Osteocyte (in vitro differentiated cells): ENCODE results near the gene OTUB2. TPM values are rescaled to one million over a fixed set of nuclear protein-coding genes. Genes with fewer than 3 reads are reported as not detected.

Source experiments
- DNase-seq: peaks from one replicate; pipeline ENCODE4 v3.0.0; 2021; ENCODE audit warnings: mixed read lengths; ENCODE audit not compliant: unreplicated experiment; ENCODE audit errors: extremely low spot score
- H3K27ac Mint-ChIP-seq: one replicate; pipeline ENCODE4 v1.8.0; 2021; ENCODE audit warnings: mild to moderate bottlenecking, mixed read lengths; ENCODE audit not compliant: unreplicated experiment
- H3K27me3 Mint-ChIP-seq: one replicate; pipeline ENCODE4 v1.8.0; 2021; ENCODE audit warnings: mixed read lengths; ENCODE audit not compliant: unreplicated experiment
- H3K36me3 Mint-ChIP-seq: one replicate; pipeline ENCODE4 v1.8.0; 2021; ENCODE audit warnings: mixed read lengths; ENCODE audit not compliant: unreplicated experiment
- H3K4me1 Mint-ChIP-seq: one replicate; pipeline ENCODE4 v1.8.0; 2021; ENCODE audit warnings: mixed read lengths; ENCODE audit not compliant: unreplicated experiment
- H3K4me3 Mint-ChIP-seq: one replicate; pipeline ENCODE4 v1.8.0; 2021; ENCODE audit warnings: mild to moderate bottlenecking, moderate library complexity, mixed read lengths; ENCODE audit not compliant: unreplicated experiment
- H3K9me3 Mint-ChIP-seq: one replicate; pipeline ENCODE4 v1.8.0; 2021; ENCODE audit warnings: mixed read lengths; ENCODE audit not compliant: unreplicated experiment
- CTCF ChIP-seq: fragments of 200-600 bp; sonication (generic); IDR thresholded peaks from 2 replicates; pipeline ENCODE4 v1.5.0; 2021; ENCODE audit warnings: antibody characterized with exemption, mild to moderate bottlenecking, moderate library complexity
- total RNA-seq: library from RNA; stranded (reverse); gene quantifications from 2 replicates; pipeline ENCODE4 v1.2.1, GENCODE V29; 2021

OTUB2 gene
- total RNA-seq, 1 donor from 2014 or later: 1.3 TPM

- Mint-ChIP-seq H3K4me3 (no peak overlapping the region), H3K4me1 (no peaks in the 10 kb centered on the region), H3K27me3 (no peaks in the 10 kb centered on the region), H3K9me3 (no peaks in the 10 kb centered on the region), H3K27ac (no peak overlapping the region), H3K36me3 (no peaks in the 10 kb centered on the region)
- peak; percentile 80 for TF ChIP-seq CTCF
- DNase-seq: no peak
Observed at GRCh38 chr14:94036313-94037167, 10.4 kb downstream of the OTUB2 start.

- DNase-seq: no peak
- Mint-ChIP-seq H3K27me3 (no peaks in the 10 kb centered on the region), H3K4me3 (no peak overlapping the region), H3K36me3 (no peaks in the 10 kb centered on the region), H3K4me1 (no peaks in the 10 kb centered on the region), H3K27ac (no peak overlapping the region), H3K9me3 (no peaks in the 10 kb centered on the region)
- TF ChIP-seq CTCF: no peak
Observed at GRCh38 chr14:94037954-94038353, 11.8 kb downstream of the OTUB2 start.

- no peaks in the 10 kb centered on the region for H3K4me1 Mint-ChIP-seq
- DNase-seq: no peak
- no peak for TF ChIP-seq CTCF
- no peak overlapping the region for H3K27ac Mint-ChIP-seq
- no peak overlapping the region for H3K4me3 Mint-ChIP-seq
- no peaks in the 10 kb centered on the region for H3K9me3 Mint-ChIP-seq
- no peaks in the 10 kb centered on the region for H3K27me3 Mint-ChIP-seq
- no peaks in the 10 kb centered on the region for H3K36me3 Mint-ChIP-seq
Observed at GRCh38 chr14:94038510-94038909, 12.4 kb downstream of the OTUB2 start.

- no peaks in the 10 kb centered on the region for H3K9me3 Mint-ChIP-seq
- H3K4me3 Mint-ChIP-seq: no peak overlapping the region
- H3K36me3 Mint-ChIP-seq: no peaks in the 10 kb centered on the region
- TF ChIP-seq CTCF: no peak
- no peak overlapping the region for H3K27ac Mint-ChIP-seq
- no peaks in the 10 kb centered on the region for H3K4me1 Mint-ChIP-seq
- DNase-seq: no peak
- no peaks in the 10 kb centered on the region for H3K27me3 Mint-ChIP-seq
Observed at GRCh38 chr14:94038921-94039629, 12.9 kb downstream of the OTUB2 start.

- Mint-ChIP-seq H3K27ac (no peak overlapping the region), H3K9me3 (no peaks in the 10 kb centered on the region), H3K4me1 (no peaks in the 10 kb centered on the region), H3K36me3 (peaks cover 3% of the 10 kb centered on the region), H3K4me3 (no peak overlapping the region), H3K27me3 (no peaks in the 10 kb centered on the region)
- no peak for DNase-seq
- no peak for TF ChIP-seq CTCF
Observed at GRCh38 chr14:94040247-94040646, 14.1 kb downstream of the OTUB2 start.
